SU-DHL-6 (cell line): Measurements from ENCODE around the gene A2ML1.

Experiments
- H2AFZ ChIP-seq: fragments of 200-600 bp; sonication (generic); 2 replicates; pipeline ENCODE4 v1.6.1; 2014; ENCODE audit warnings: low read depth, mild to moderate bottlenecking, moderate library complexity, mixed read lengths, antibody characterized with exemption, low read length; ENCODE audit not compliant: severe bottlenecking
- H3F3A ChIP-seq: fragments of 200-600 bp; shearing (Covaris generic); 2 replicates; pipeline ENCODE4 v1.6.0; 2016; ENCODE audit warnings: antibody characterized with exemption, mild to moderate bottlenecking; ENCODE audit not compliant: insufficient read depth
- H3K27ac ChIP-seq: fragments of 200-600 bp; sonication (generic); 2 replicates; pipeline ENCODE4 v1.5.1; 2016; ENCODE audit warnings: low read depth, mild to moderate bottlenecking, low read length, moderate library complexity, mixed read lengths
- H3K27me3 ChIP-seq: fragments of 200-600 bp; sonication (generic), shearing (Covaris generic); 2 replicates; pipeline ENCODE4 v1.6.0; 2014; ENCODE audit warnings: mild to moderate bottlenecking, low read length
- H3K36me3 ChIP-seq: fragments of 200-600 bp; sonication (generic); 2 replicates; pipeline ENCODE4 v1.6.1; 2014; ENCODE audit warnings: mild to moderate bottlenecking, low read length, mixed read lengths
- H3K4me2 ChIP-seq: fragments of 300-600, 200-600 bp; shearing (Covaris generic), sonication (generic); 2 replicates; pipeline ENCODE4 v1.6.0; 2014; ENCODE audit warnings: low read length, low read depth, mild to moderate bottlenecking; ENCODE audit not compliant: poor library complexity, severe bottlenecking
- H3K4me3 ChIP-seq: fragments of 200-600 bp; sonication (generic); 2 replicates; pipeline ENCODE4 v1.5.1; 2014; ENCODE audit warnings: antibody characterized with exemption, low read length, mild to moderate bottlenecking, mixed read lengths; ENCODE audit not compliant: insufficient read depth, poor library complexity, severe bottlenecking
- H3K79me2 ChIP-seq: fragments of 200-600 bp; sonication (generic); 2 replicates; pipeline ENCODE4 v1.6.1; 2014; ENCODE audit warnings: mild to moderate bottlenecking, low read length, moderate library complexity; ENCODE audit not compliant: insufficient read depth
- H3K9ac ChIP-seq: fragments of 200-600 bp; sonication (generic); 2 replicates; pipeline ENCODE4 v1.7.0; 2014; ENCODE audit warnings: mild to moderate bottlenecking, low read length
- H3K9me2 ChIP-seq: fragments of 200-600 bp; sonication (generic); replicated peaks from 2 replicates; pipeline ENCODE4 v1.6.1; 2014; ENCODE audit warnings: low read length; ENCODE audit not compliant: insufficient read depth
- H3K9me3 ChIP-seq: fragments of 200-600 bp; sonication (generic); 2 replicates; pipeline ENCODE4 v1.6.1; 2014; ENCODE audit warnings: low read length, mixed read lengths; ENCODE audit not compliant: insufficient read depth
- H4K20me1 ChIP-seq: fragments of 200-600 bp; sonication (generic); 2 replicates; pipeline ENCODE4 v1.6.1; 2014; ENCODE audit warnings: low read depth, mild to moderate bottlenecking, antibody characterized with exemption, low read length, moderate library complexity, mixed read lengths
- CTCF ChIP-seq: fragments of 200-600 bp; sonication (generic); IDR thresholded peaks from one replicate; pipeline ENCODE4 v1.5.1; 2017; ENCODE audit warnings: antibody characterized with exemption, mild to moderate bottlenecking, low read length, moderate library complexity; ENCODE audit not compliant: insufficient read depth, poor library complexity, severe bottlenecking
- EZH2phosphoT487 ChIP-seq: fragments of 200-600 bp; sonication (generic), shearing (Covaris generic); conservative IDR thresholded peaks from 2 replicates; pipeline ENCODE4 v1.6.1; 2018; ENCODE audit warnings: mild to moderate bottlenecking, antibody characterized with exemption, low read length, moderate library complexity, mixed read lengths

Gene A2ML1

GRCh38 chr12:8894378-8894777, 72.0 kb downstream of the A2ML1 start:
- H3K9me3 ChIP-seq = no peaks in the 10 kb centered on the region
- no peak overlapping the region for H3K4me3 ChIP-seq

DNA sequence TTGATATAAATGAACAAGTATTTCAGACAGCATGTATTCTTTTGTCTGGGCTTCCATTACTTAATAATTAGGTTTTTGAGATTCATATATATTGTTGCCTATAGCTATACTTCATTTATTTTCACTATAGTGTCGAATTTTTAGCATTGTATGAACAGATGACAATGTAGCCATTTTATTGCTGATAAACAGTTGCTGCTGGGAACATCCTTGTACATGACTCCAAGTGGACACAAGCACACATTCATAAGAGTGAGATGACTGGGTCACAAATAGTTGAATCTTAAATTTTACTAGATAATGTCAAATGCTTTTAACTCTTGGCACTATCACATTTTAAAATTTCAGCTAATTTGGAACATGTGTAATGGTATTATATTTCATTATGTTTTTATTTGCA, 72.6 kb downstream of the A2ML1 start:
- TF ChIP-seq CTCF (no peak), EZH2phosphoT487 (no peak)
- no peak overlapping the region for H3K4me3 ChIP-seq
- H3K4me2 ChIP-seq = no peak overlapping the region
- no peaks in the 10 kb centered on the region for H3K9me2 ChIP-seq
- no peak overlapping the region for H2AFZ ChIP-seq
- H3K36me3 ChIP-seq = no peaks in the 10 kb centered on the region
- H3F3A ChIP-seq = no peaks in the 10 kb centered on the region
- H3K27me3 ChIP-seq = no peaks in the 10 kb centered on the region
- H3K9ac ChIP-seq = no peak overlapping the region
- H3K79me2 ChIP-seq = no peaks in the 10 kb centered on the region
- H3K9me3 ChIP-seq = no peaks in the 10 kb centered on the region
- no peak overlapping the region for H3K27ac ChIP-seq
- H4K20me1 ChIP-seq = no peaks in the 10 kb centered on the region

More at GRCh38 chr12:8894378-8894777, 72.0 kb downstream of the A2ML1 start:
- TF ChIP-seq EZH2phosphoT487 (no peak), CTCF (no peak)
- Histone ChIP-seq H3K27me3 (no peaks in the 10 kb centered on the region), H3K36me3 (no peaks in the 10 kb centered on the region), H3K4me2 (no peak overlapping the region), H3K27ac (no peak overlapping the region), H2AFZ (no peak overlapping the region), H3F3A (no peaks in the 10 kb centered on the region), H4K20me1 (no peaks in the 10 kb centered on the region), H3K9me2 (no peaks in the 10 kb centered on the region), H3K9ac (no peak overlapping the region), H3K79me2 (no peaks in the 10 kb centered on the region)

GRCh38 chr12:8897081-8897480, 74.7 kb downstream of the A2ML1 start:
- Histone ChIP-seq H4K20me1 (no peaks in the 10 kb centered on the region), H3K4me2 (no peak overlapping the region), H3K9ac (no peak overlapping the region)

More at GRCh38 chr12:8897081-8897480, 74.7 kb downstream of the A2ML1 start:
- Histone ChIP-seq H3K9me2 (no peaks in the 10 kb centered on the region), H2AFZ (no peak overlapping the region), H3K36me3 (no peaks in the 10 kb centered on the region), H3K9me3 (no peaks in the 10 kb centered on the region), H3K27me3 (no peaks in the 10 kb centered on the region), H3K27ac (no peak overlapping the region), H3K79me2 (no peaks in the 10 kb centered on the region), H3K4me3 (no peak overlapping the region), H3F3A (no peaks in the 10 kb centered on the region)
- no peak for TF ChIP-seq CTCF
- no peak for TF ChIP-seq EZH2phosphoT487
